Bone marrow (tissue), 2 donors: ENCODE data around the gene KCNQ2.
A peak's percentile ranks its signal among the peaks of the same experiment; 100 is the strongest.

Experiments
- DNase-seq, 2 donors: peaks; one replicate each; lab custom pipeline; 2025; lab: John Stamatoyannopoulos, UW

The KCNQ2 gene

DNA sequence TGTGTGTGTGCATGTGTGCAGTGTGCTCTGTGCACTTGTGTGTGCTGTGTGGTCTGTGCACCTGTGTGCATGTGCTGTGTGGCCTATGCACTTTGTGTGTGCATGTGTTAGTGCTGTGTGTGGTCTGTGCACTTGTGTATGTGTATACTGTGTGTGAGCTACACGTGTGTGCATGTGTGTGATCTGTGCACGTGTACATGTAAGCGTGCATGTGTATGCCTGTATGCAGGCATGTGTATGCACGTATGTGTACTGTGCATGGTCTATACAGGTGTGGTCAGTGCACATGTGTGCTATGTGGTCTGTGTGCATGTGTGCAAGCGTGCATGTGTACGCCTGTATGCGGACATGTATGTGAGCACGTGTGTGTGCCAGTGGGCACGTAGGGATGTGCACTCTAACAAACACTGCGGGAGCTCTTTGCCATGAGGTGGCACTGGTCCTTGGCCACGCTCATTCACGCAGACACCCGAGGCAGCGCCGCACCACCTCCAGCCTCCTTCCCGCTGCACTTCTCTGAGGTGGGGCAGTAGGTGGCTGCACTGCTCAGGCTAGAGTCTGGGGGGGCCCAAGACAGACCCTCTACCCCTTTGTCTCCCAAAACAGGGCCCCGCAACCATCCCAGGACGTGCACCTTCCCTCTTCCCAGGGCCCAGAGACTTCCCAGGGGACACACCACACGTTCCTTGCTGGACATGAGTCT is 68.9 kb downstream of the KCNQ2 start:
- DNase-seq: no peak

DNA sequence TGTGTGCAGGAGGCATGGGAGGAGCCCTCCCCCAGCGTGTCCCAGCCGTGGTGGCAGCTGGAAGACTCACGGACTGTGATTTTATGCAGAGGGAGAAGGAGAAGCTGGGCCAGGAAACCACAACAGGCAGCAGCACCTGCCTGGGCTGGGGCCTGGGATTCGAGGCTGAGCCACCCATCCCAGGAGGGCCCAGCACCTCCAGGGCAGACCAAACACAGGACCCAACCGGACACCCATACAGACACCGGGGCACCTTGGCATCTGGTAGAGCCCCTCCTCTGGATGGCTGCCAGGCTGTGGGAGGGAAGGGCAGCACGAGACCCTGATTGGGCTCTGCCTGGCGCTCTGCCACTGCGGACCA is 69.6 kb downstream of the KCNQ2 start:
- DNase-seq: no peak

DNA sequence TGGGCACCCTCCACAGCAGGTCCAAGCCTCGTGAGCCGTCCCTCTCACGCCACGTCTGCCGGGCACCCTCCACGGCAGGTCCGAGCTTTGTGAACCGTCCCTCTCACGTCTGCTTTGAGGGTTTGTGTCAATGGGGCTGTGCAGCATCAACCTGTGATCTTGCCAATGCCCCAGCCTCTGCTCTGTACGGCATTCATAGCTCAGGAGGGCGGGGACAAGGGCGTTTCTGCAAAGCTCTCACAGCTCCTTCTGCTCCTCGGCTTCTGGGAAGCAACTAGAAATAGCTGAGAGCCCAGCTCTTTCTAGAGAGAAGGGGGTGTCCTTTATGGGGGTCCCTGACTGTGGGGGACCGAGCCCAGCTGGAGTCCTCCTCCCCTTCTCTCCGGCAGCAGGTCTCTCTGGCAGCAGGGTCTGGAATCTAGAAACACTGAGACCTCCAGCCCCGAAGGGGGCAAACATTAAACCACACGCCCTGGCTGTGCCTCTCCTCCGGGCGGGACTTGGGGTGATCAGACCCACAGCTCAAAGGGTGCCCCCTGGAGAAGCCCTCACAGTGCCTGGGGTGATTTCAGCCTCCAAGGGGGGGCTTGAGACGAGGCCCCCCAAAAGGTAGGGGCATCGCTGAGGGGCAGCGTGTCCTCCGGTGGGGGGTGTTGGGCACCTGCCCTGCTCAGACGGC is 70.1 kb downstream of the KCNQ2 start:
- no peak for DNase-seq

DNA sequence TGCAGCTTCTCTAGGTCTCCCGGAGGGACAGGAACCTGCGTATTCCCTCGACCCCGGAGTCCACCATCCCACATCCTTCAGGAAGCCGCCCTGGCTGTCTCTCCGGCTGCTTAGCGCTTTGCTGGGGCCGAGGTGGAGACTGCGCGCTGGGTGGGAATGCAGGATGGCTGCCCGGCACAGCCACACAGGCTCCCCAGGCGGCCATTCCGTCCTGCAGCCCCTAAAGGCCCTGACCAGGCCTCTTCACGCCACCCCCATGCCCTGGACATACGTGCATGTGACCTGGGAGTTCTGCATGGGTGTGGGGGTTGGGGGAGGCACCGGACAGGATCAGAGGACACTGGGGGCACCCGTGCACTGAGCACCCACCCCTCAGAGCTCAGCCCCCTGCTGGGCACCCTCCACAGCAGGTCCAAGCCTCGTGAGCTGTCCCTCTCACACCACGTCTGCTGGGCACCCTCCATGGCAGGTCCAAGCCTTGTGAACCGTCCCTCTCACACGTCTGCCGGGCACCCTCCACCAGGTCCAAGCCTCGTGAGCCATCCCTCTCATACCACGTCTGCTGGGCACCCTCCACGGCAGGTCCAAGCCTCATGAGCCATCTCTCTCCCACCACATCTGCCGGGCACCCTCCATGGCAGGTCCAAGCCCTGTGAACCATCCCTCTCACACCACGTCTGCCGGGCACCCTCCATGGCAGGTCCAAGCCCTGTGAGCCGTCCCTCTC is 70.9 kb downstream of the KCNQ2 start:
- no peak for DNase-seq

DNA sequence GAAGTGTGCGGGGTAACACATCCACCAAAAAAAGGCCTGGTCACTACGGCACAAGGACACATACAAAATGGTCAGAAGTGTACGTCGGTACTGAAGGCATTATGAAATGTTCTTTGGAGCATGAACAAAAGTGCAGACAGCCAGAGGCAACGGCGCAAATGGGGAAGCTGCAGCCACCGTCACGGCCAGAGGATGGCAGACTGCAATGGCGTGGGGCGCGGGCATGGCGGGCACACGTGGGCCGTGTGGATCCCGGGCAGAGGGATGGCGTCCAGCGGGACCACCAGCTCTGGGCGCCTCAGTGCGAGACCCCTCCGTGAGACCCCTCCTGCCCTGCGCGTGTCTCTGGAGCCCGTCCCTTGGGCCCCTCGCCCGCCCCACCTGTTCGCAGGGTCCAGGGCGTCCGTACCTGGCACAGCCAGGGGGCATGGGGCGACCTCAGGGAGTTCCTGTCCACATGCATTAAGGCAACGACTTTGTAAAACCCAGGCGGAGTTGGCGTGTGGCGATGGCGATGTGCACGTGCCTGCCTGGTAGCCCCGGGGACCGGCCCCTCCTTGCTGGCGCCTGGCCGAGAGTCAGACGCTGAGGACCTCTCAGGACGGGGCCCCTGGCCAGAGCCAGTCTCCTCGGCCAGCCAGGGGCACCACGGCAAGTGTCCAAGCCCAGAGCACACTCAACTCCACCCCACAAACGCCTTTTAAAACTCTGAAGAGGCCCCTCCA is 71.8 kb downstream of the KCNQ2 start:
- DNase-seq: no peak

DNA sequence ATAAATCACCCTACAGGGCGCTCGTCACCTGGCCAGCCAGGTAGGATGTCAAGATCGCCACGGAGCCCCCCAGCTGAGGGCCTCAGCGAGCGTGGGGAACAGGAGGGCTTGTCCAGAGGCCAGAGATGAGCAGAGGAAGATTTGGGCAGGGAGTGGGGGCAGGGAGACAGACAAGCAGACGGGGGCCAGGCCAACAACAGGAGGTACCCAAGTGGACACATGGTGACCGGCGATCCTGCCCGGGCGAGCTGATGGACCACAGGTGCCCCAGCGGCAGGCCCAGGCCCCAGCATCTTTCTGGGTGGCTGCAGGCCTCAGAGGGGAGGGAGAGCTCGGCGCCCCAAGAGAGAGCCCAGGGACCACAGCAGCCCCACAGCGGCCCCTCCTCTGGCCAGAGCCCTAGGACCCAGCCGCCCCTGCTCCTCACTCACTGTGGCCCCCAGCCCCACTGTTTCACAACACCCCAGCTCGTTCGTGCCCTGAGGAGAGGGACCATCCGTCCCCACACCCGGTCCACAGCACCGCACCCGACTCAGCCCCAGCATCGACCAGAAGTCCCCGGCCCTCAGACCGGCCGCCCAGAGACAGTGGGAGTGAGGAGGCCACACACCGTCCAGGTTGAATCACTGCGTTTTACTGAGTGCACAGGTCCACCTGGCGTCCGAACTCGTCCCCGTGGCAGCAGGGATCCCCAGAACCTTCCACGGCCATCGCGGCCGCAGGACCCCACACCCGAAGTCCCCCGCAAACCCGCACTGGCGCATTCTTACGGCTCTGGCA is 72.7 kb downstream of the KCNQ2 start:
- DNase-seq: no peak

DNA sequence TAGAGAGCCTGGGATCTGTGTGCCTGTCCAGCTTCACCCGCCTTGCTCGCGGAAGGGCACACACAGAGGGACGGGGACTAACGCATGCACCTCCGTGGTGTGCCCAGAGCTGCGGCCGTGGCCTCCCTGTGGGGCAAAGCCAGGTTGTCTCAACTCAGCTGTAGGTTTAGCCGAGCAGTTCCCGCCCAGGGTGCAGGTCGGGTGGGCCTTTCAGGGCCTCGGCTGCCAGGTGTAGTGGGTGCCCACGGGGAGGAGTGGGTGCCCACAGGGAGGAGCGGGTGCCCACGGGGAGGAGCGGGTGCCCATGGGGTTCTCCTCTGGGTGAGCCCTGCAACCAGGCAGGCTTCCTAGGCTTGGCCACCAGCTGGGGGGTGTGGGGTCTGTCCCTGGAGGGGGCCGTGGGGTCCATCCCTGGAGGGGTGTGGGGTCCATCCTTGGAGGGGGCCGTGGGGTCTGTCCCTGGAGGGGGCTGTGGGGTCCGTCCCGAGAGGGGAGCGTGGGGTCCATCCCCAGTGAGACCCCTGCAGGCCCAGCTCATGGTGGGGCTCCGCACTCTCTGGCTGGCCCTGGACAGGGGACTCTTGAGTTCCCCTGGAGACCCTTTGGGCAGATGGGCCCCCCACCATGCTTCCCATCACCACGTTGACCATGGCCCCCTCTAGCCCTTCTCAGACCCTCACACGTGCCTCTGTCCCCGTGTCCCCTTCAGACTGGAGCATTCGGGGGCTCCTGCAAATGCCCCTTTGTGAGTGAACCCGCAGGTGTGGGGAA is 73.5 kb downstream of the KCNQ2 start:
- no peak for DNase-seq

DNA sequence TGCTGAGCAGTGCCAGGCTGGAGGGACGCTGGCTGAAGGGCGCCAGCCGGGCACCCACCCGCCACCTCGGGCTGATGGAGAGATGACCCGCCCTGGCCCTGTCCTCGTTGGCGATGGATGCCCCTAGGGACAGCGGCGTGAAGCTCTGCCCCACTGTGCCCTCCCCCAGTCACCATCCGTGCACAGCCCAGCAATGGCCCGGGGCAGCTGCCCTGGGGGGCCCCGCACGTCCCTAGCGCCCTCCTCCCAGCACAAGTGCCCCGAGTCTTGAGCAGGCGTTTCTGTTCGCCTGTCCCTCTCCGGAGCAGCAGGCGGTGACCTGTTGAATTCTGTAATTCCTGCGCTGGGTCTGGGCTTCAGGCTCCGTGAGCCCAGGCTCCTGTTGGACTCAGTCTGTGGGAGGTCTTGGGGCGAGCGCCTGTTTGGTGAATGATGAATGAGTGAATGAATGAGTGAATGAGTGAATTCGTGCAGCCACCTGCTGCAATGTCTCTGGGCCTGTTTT is 74.5 kb downstream of the KCNQ2 start:
- no peak for DNase-seq

DNA sequence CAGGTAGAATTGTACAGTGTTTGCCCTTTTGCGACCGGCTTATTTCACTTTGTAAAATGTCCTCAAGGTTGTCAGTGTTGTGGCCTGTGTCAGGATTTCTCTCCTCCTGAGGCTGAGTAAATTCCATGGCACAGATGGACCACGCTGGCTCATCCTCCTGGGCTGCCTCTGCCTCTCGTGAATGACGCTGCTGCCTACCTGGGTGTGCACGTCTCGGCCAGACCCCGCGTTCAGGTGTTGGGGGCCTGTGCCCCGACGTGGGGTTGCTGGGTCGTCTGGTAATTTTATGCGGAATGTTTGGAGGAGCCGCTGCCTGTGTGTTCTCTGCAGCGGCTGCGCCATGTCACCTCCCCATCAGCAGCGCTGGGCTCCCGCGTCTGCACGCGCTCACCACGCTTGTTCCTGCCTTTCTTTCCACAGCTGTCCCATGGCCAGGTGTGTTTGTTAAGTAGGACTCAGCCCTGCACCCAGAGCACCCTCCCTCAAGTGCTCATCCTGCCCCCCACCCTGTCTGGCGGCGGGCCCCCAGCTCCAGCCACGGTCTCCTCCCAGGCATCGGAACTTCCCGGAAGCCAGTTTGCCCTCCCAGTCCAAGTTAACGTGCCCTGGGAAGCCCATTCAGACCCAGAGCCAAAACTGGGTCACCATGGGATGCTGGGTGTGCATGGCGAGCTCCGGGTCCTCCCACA is 75.2 kb downstream of the KCNQ2 start:
- no peak for DNase-seq

DNA sequence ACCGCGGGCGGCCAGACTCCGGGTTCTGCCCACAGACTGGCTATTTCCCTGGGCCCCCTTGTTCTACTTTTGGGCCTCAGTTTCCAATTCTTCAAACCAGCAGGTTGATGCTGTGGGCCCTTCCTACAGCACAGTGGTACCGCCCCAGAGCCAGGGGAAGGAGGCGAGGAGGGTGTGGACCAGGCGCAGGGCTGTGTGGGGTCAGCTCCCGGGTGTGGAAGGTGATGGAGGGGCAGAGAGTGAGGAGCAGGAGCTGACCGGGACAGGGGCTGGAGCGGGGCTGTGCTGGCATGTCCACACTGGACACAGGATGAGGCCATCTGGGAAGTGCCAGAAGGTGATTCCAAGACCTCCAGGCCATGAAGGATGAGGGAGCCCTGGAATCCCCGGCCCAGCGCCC is 76.2 kb downstream of the KCNQ2 start:
- no peak for DNase-seq

DNA sequence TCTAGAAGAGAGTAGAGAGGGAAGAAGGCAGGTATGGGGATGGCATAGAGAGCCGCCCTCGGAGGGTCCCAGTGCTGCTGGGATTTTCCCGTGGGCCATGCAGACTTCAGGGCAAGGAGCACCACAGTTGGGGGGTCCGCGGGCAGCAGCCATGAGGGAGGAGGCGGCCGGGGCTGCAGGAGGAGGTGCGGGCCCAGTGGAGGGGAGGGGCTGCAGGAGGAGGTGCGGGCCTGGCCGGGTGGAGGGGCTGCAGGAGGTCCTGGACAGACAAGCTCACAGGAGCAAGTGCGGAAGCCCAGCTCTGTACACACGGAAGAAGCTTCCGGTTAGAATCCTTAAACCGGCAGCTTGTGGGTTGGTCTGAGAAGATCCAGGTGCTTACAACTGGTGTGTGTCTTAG is 76.7 kb downstream of the KCNQ2 start:
- no peak for DNase-seq

DNA sequence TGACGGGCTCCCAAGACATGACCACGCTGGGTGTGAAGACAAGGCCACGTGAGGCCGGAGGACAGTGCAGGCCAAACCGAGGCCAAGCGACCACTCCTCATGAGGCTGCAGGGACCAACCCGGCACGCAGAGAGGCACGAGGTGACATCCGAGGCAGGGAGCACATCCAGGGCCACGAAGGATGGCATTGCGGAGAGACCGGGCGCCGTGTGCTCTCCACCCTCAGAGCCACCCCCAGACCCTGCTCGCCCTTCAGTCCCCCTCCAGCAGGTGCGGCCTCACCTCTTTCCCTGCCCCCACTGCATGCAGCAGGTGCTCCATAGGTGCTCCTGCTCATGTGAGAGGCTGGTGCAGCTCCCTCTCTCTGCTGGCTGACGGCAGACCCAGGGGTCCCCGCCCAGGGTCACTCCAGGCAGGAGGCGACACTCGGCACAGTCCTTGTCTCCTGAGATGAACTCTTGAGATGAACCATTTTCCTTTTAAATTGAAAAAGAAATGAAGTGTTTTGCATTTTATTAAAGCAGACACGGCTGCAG is 77.5 kb downstream of the KCNQ2 start:
- DNase-seq: no peak

DNA sequence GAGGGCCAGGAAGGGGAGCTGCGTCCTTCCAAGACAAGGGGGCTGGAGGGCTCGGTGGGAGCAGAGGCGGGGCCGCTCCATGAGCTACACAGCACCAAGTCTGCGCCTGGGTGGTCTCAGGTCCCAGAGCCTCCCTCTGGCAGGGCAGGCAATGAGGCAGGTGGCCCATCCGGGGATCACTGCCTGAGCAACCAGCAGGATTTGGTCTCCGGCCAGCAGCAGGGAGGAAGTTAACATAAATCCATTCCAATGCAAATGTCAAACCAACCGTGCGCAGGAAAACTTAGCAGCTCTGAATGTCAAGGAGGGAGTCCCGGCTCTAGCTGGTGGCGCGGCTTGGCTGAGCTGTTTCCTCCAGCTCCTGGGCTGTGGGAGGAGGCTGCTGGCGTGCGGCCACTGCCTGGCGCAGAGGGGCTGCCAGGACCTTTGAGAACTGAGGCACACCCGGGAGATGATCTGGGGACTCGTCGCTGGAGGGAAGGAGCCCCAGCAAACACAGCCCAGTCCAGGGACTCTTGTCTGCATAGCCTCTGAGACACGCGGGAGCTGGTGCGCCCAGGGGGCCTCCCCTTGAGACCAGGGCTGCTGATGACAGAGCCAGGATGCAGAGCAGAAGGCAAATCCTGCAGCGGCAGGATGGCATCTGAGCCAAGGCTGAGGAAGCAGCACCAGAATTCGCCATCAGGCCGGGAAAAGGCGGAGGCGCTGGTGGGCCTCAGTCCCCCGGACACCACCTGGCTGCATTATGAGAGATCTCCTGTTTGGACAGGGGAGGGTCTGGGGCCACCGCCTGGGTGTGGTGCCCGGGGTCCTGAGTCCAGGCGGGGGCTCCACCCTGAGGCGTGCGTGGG is 78.2 kb downstream of the KCNQ2 start:
- peak in 1 of 2 donors; percentile 0 for DNase-seq

DNA sequence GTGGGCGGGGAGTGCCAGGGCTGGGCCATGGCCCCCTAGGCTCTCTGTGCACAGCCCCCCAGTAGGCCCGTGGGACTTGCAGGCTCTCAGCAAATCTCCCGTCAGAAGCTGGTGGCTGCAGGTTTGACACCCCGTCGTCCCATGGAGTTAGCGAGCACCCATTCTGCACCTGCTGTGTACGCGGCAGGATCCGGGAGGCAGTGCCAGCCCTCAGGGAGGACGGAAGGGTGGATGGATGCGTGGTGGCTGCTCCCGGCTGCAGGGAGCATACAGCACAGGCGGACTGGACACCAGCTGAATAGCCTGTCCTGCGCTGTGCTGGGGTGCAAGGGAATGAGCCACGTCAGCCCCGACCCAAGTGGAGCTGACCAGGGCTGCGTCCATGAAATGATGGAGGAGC is 78.9 kb downstream of the KCNQ2 start:
- no peak for DNase-seq

DNA sequence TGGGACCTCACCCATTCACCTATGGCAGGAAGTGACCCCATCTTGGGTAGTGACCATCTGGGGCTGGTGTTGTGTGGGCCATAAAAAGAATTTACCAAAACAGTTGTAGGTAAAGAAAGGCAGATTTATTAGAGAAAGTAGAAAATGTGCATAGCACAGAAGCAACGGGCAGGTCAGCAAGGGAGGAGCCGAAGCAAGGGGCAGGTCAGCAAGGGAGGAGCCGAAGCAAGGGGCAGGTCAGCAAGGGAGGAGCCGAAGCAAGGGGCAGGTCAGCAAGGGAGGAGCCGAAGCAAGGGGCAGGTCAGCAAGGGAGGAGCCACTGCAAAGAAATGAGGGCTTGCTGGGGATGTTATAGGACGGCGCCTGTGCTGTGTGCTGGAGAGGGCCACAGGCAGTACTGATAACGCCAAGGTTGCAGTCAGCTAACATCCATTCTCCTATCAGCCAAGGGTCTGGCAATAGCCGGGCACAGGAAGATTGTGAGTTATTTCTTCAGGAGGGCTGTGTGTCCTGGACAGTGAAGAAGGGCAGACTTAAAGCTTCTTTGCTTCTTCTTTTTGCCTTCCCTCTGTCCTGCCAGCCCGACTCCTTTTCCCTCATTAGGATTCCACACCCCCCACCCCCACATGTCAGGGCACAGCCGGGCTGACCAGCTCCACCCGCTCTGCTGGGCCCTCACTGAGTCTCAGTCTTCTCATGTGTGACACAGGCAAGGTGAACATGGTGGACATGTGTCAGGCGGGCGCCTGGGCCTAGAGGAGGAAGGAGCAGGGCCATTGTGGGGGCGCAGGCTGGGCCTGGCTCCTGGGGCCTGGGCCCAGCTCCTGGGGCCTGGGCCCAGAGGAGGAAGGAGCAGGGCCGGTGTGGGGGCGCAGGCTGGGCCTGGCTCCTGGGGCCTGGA is 79.7 kb downstream of the KCNQ2 start:
- no peak for DNase-seq

DNA sequence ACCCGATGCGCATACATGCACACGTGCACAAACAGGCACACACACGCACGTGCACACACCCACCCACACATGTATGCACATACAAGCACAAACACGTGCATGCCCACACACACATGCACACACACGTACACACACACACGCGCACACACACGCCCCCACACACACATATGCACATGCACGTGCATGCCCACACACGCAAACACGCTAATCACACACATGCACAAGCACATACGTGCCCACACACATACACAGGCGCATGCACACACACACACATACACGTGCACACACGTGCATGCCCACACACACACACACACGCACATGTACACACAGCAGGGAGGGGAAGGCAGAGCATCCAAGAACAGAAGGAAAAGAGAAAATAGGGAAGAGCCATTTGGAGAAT is 84.5 kb downstream of the KCNQ2 start:
- no peak for DNase-seq

DNA sequence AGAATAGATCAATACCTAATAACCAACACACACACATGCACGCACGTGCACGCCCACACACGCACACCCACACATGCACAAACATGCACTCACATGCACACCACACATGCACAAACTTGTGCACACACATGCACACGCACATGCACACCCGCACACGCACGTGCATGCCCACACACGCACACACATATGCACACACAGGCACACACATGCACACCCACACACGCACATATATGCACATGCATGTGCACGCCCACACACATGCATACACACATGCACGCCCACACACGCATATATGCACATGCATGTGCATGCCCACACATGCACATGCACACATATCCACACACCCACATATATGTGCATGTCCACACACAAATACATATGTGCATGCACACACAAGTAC is 85.1 kb downstream of the KCNQ2 start:
- DNase-seq: no peak

DNA sequence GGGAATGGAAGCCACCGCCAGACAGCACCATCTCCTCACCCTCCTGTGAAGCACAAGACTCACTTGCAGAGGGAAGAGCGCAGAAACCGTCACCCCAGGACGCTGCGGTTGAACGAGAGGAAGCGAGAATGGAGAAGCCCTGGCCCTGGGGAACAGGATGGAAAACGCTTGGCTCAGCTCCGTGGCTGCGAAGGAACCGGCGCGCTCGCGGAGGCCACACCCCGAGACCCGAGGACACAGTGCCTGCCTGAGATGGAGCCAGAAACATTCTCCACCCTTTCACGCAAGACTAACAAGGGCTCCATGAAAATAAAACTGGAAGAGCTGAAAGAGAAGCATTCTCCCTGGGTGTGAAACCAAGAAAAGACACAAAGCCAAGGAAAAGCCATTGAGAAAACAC is 86.0 kb downstream of the KCNQ2 start:
- DNase-seq: no peak
